Stimulated activated memory B cell treated with anti-CD40 and anti-IgM and Interleukin-4, amounts not matched to agents 10 μg/mL and 1 μg/mL and 100 μg/mL, for 72 hours (primary cell): ENCODE data around the gene NAGLU.
A peak's percentile ranks its signal among the peaks of the same experiment; 100 is the strongest.

Experiments
- ATAC-seq: fragments of 150-1000 bp; cut with Tn5 transposase; 2 replicates; pipeline ENCODE4 v1.10.0; 2021
- H3K27ac Mint-ChIP-seq: one replicate; pipeline ENCODE4 v1.8.0; 2022; ENCODE audit warnings: mild to moderate bottlenecking, mixed read lengths
- H3K27me3 Mint-ChIP-seq: one replicate; pipeline ENCODE4 v1.8.0; 2022; ENCODE audit warnings: mixed read lengths
- H3K36me3 Mint-ChIP-seq: one replicate; pipeline ENCODE4 v1.8.0; 2022; ENCODE audit warnings: mixed read lengths
- H3K4me1 Mint-ChIP-seq: one replicate; pipeline ENCODE4 v1.8.0; 2022; ENCODE audit warnings: mixed read lengths
- H3K4me3 Mint-ChIP-seq: one replicate; pipeline ENCODE4 v1.8.0; 2022; ENCODE audit warnings: mild to moderate bottlenecking, moderate library complexity, mixed read lengths
- H3K9me3 Mint-ChIP-seq: one replicate; pipeline ENCODE4 v1.8.0; 2022; ENCODE audit warnings: mixed read lengths

NAGLU gene

GRCh38 chr17:42578282-42578869, 42.3 kb downstream of the NAGLU start:
- peak; percentile 74 for ATAC-seq
- Mint-ChIP-seq H3K4me3 (peak overlapping the region; percentile 82), H3K4me1 (peaks cover 54% of the 10 kb centered on the region), H3K27me3 (no peaks in the 10 kb centered on the region), H3K9me3 (no peaks in the 10 kb centered on the region), H3K27ac (peak overlapping the region; percentile 86), H3K36me3 (peaks cover 57% of the 10 kb centered on the region)

GRCh38 chr17:42579794-42580551, 43.9 kb downstream of the NAGLU start:
- H3K4me3 Mint-ChIP-seq = peak overlapping the region; percentile 10
- peaks cover 56% of the 10 kb centered on the region for H3K36me3 Mint-ChIP-seq
- peak overlapping the region; percentile 86 for H3K27ac Mint-ChIP-seq
- H3K9me3 Mint-ChIP-seq = no peaks in the 10 kb centered on the region
- no peak for ATAC-seq
- H3K27me3 Mint-ChIP-seq = no peaks in the 10 kb centered on the region
- H3K4me1 Mint-ChIP-seq = peaks cover 45% of the 10 kb centered on the region

- no peaks in the 10 kb centered on the region for H3K9me3 Mint-ChIP-seq
- H3K27ac Mint-ChIP-seq = peak overlapping the region; percentile 58
- no peak overlapping the region for H3K4me3 Mint-ChIP-seq
- peaks cover 53% of the 10 kb centered on the region for H3K36me3 Mint-ChIP-seq
- H3K27me3 Mint-ChIP-seq = no peaks in the 10 kb centered on the region
- no peak for ATAC-seq
- peaks cover 45% of the 10 kb centered on the region for H3K4me1 Mint-ChIP-seq
Measured at GRCh38 chr17:42581744-42582270, 45.8 kb downstream of the NAGLU start.

GRCh38 chr17:42584880-42585279, 48.8 kb downstream of the NAGLU start:
- H3K36me3 Mint-ChIP-seq = peaks cover 60% of the 10 kb centered on the region
- peaks cover 35% of the 10 kb centered on the region for H3K4me1 Mint-ChIP-seq
- no peak overlapping the region for H3K4me3 Mint-ChIP-seq
- H3K27ac Mint-ChIP-seq = peak overlapping the region; percentile 24
- H3K27me3 Mint-ChIP-seq = no peaks in the 10 kb centered on the region
- no peak for ATAC-seq
- no peaks in the 10 kb centered on the region for H3K9me3 Mint-ChIP-seq

GRCh38 chr17:42585353-42585752, 49.3 kb downstream of the NAGLU start:
- no peak for ATAC-seq

GRCh38 chr17:42586514-42587230, 50.6 kb downstream of the NAGLU start:
- ATAC-seq = peak; percentile 80
- Mint-ChIP-seq H3K4me1 (peaks cover 33% of the 10 kb centered on the region), H3K27ac (peak overlapping the region; percentile 74), H3K4me3 (peak overlapping the region; percentile 67), H3K27me3 (no peaks in the 10 kb centered on the region), H3K36me3 (peaks cover 67% of the 10 kb centered on the region), H3K9me3 (no peaks in the 10 kb centered on the region)

More at GRCh38 chr17:42585353-42585752, 49.3 kb downstream of the NAGLU start:
- Mint-ChIP-seq H3K36me3 (peaks cover 59% of the 10 kb centered on the region), H3K4me3 (no peak overlapping the region), H3K4me1 (peaks cover 33% of the 10 kb centered on the region), H3K27me3 (no peaks in the 10 kb centered on the region), H3K9me3 (no peaks in the 10 kb centered on the region), H3K27ac (peak overlapping the region; percentile 24)

- Mint-ChIP-seq H3K27ac (no peak overlapping the region), H3K4me3 (no peak overlapping the region), H3K4me1 (peaks cover 25% of the 10 kb centered on the region), H3K36me3 (peaks cover 32% of the 10 kb centered on the region), H3K9me3 (no peaks in the 10 kb centered on the region), H3K27me3 (no peaks in the 10 kb centered on the region)
- no peak for ATAC-seq
Measured at GRCh38 chr17:42590886-42591285, 54.8 kb downstream of the NAGLU start.

GRCh38 chr17:42591411-42591810, 55.4 kb downstream of the NAGLU start:
- Mint-ChIP-seq H3K36me3 (peaks cover 35% of the 10 kb centered on the region), H3K27ac (no peak overlapping the region), H3K4me3 (no peak overlapping the region), H3K27me3 (no peaks in the 10 kb centered on the region), H3K4me1 (peaks cover 19% of the 10 kb centered on the region), H3K9me3 (no peaks in the 10 kb centered on the region)
- no peak for ATAC-seq
